Esophagus squamous epithelium (tissue), 4 donors: ENCODE data around the gene GULP1.

Experiments used
- CTCF ChIP-seq, 6 experiments: fragments of 450-650 bp in 4 of 6; fragments of 200-600 bp in 2 of 6; sonication (generic) in 2 of 6; IDR thresholded peaks; one replicate each; pipeline ENCODE4 v1.5.1; 2016 to 2019; ENCODE audit warnings: antibody characterized with exemption in 6 of 6, mild to moderate bottlenecking in 4 of 6, moderate library complexity in 4 of 6
- POLR2A ChIP-seq, 4 donors: fragments of 450-650 bp; IDR thresholded peaks; one replicate each; pipeline ENCODE4 v1.6.1; 2017; ENCODE audit warnings: antibody characterized with exemption in 4 of 4, mild to moderate bottlenecking in 4 of 4, moderate library complexity in 3 of 4

- TF ChIP-seq CTCF (IDR thresholded peaks at IDR 0.05) (no peak), POLR2A (IDR thresholded peaks at IDR 0.05) (no peak)
Measured at GRCh38 chr2:188245230-188245629, 46.4 kb upstream of the GULP1 start.
